GM13977 (cell line): ENCODE data around the gene CPSF4L.

ENCODE experiments used
- DNase-seq: peaks from one replicate; pipeline ENCODE4 v3.0.0; 2012; ENCODE audit warnings: low spot score
- CTCF ChIP-seq: IDR thresholded peaks from 2 replicates; pipeline ENCODE4 v1.5.1; 2012; ENCODE audit warnings: mild to moderate bottlenecking, control low read depth; ENCODE audit not compliant: insufficient read depth; ENCODE audit errors: extremely low read depth, missing control alignments
- in situ Hi-C: fragments of 300-500 bp; cut with MboI; formaldehyde crosslinking; loops from one replicate; pipeline ENCODE4 v1.12.0; 2022; ENCODE audit warnings: low sequenced_read_pairs, low pct_unique_long_range_greater_than_20kb, mixed read lengths, inconsistent platforms; ENCODE audit not compliant: unreplicated experiment

CPSF4L gene

GRCh38 chr17:73278465-73279453 is 17.1 kb upstream of the CPSF4L start:
- DNase-seq: no peak
- in situ Hi-C loops: no loop called here
- no peak for TF ChIP-seq CTCF

GRCh38 chr17:73278049-73278464 is 16.4 kb upstream of the CPSF4L start:
- TF ChIP-seq CTCF: no peak
- in situ Hi-C loops: no loop called here
- no peak for DNase-seq

GRCh38 chr17:73274490-73274889 is 12.8 kb upstream of the CPSF4L start:
- no peak for DNase-seq
- in situ Hi-C loops: no loop called here
- TF ChIP-seq CTCF: no peak

GRCh38 chr17:73272906-73273218 is 11.2 kb upstream of the CPSF4L start:
- no peak for DNase-seq
- TF ChIP-seq CTCF: no peak
- in situ Hi-C loops: no loop called here

GRCh38 chr17:73271072-73271471 is 9.4 kb upstream of the CPSF4L start:
- no peak for TF ChIP-seq CTCF
- in situ Hi-C loops: no loop called here

GRCh38 chr17:73269791-73270190 is 8.1 kb upstream of the CPSF4L start:
- TF ChIP-seq CTCF: no peak
- in situ Hi-C loops: no loop called here
- DNase-seq: no peak

More at GRCh38 chr17:73271072-73271471, 9.4 kb upstream of the CPSF4L start:
- peak; percentile 77 for DNase-seq
